Suprapubic skin (tissue), 4 donors: Measurements from ENCODE around the gene SRGAP1. TPM values are rescaled to one million over a fixed set of nuclear protein-coding genes. Genes with fewer than 3 reads are reported as not detected.

Source experiments
- DNase-seq, 2 donors: peaks; one replicate each; pipeline ENCODE4 v3.0.0-alpha.2; 2019; ENCODE audit warnings: low spot score in 2 of 2
- H3K27ac ChIP-seq: fragments of 200-600 bp; sonication (generic); one replicate; pipeline ENCODE4 v1.5.1; 2019
- H3K27me3 ChIP-seq: fragments of 200-600 bp; sonication (generic); one replicate; pipeline ENCODE4 v1.5.1; 2019
- H3K36me3 ChIP-seq: fragments of 200-600 bp; sonication (generic); one replicate; pipeline ENCODE4 v1.5.1; 2019
- H3K4me1 ChIP-seq: fragments of 200-600 bp; sonication (generic); one replicate; pipeline ENCODE4 v1.5.1; 2019
- H3K4me3 ChIP-seq: fragments of 200-600 bp; sonication (generic); one replicate; pipeline ENCODE4 v1.5.1; 2019; ENCODE audit warnings: mild to moderate bottlenecking
- H3K9me3 ChIP-seq: fragments of 200-600 bp; sonication (generic); one replicate; pipeline ENCODE4 v1.5.1; 2019
- CTCF ChIP-seq, 2 donors: fragments of 200-600 bp in 1 of 2; fragments of 450-650 bp in 1 of 2; sonication (generic) in 1 of 2; IDR thresholded peaks; one replicate each; pipeline ENCODE4 v1.5.1; 2016 to 2019; ENCODE audit warnings: antibody characterized with exemption in 2 of 2, mild to moderate bottlenecking in 1 of 2, moderate library complexity in 1 of 2
- EP300 ChIP-seq: sonication (generic); formaldehyde crosslinking; IDR thresholded peaks from one replicate; pipeline ENCODE4 v1.6.1; 2017; ENCODE audit warnings: antibody characterized with exemption
- POLR2A ChIP-seq, 2 donors: fragments of 450-650 bp; IDR thresholded peaks; one replicate each; pipeline ENCODE4 v1.6.1; 2017; ENCODE audit warnings: antibody characterized with exemption in 2 of 2, mild to moderate bottlenecking in 2 of 2, moderate library complexity in 2 of 2
- POLR2AphosphoS5 ChIP-seq, 3 donors: sonication (generic); formaldehyde crosslinking; IDR thresholded peaks; one replicate each; pipeline ENCODE4 v1.6.1; 2017; ENCODE audit warnings: antibody characterized with exemption in 3 of 3
- WGBS: methylation state at CpG from one replicate; pipeline ENCODE4 v1.1.5; 2018; 5-methylcytosine and 5-hydroxymethylcytosine counted together
- total RNA-seq, 4 donors: library from RNA; depleted of rRNA; stranded (reverse); fragments of >200 nt; gene quantifications; one replicate each; pipeline ENCODE4 v1.1.0, GENCODE V29; 2016

Gene SRGAP1
- total RNA-seq, 4 donors from 2014 or later: 8.4 to 10.9 (median 9.8) TPM

GRCh38 chr12:63880742-63881263 is 36.3 kb downstream of the SRGAP1 start:
- Histone ChIP-seq H3K36me3 (no peaks in the 10 kb centered on the region), H3K9me3 (no peaks in the 10 kb centered on the region), H3K4me3 (no peak overlapping the region), H3K27me3 (no peaks in the 10 kb centered on the region), H3K27ac (no peak overlapping the region), H3K4me1 (no peaks in the 10 kb centered on the region)
- TF ChIP-seq POLR2A (IDR thresholded peaks at IDR 0.05): no peak
- no peak for TF ChIP-seq EP300
- TF ChIP-seq CTCF (IDR thresholded peaks at IDR 0.05): no peak
- TF ChIP-seq POLR2AphosphoS5 (IDR thresholded peaks at IDR 0.05): no peak
- 89% methylated on average over 6 of the region's 6 CpGs for WGBS
- no peak for DNase-seq

- no peaks in the 10 kb centered on the region for H3K4me1 ChIP-seq
- no peaks in the 10 kb centered on the region for H3K27me3 ChIP-seq
- no peaks in the 10 kb centered on the region for H3K36me3 ChIP-seq
- no peak overlapping the region for H3K4me3 ChIP-seq
- H3K9me3 ChIP-seq: no peaks in the 10 kb centered on the region
- TF ChIP-seq CTCF (IDR thresholded peaks at IDR 0.05): no peak
- TF ChIP-seq POLR2A (IDR thresholded peaks at IDR 0.05): no peak
- no peak for TF ChIP-seq EP300
- no peak for TF ChIP-seq POLR2AphosphoS5 (IDR thresholded peaks at IDR 0.05)
- DNase-seq: no peak
- WGBS: 76% methylated on average over 2 of the region's 2 CpGs
- H3K27ac ChIP-seq: no peak overlapping the region
Measured at GRCh38 chr12:63882844-63883243, 38.3 kb downstream of the SRGAP1 start.

- TF ChIP-seq POLR2AphosphoS5 (IDR thresholded peaks at IDR 0.05): no peak
- TF ChIP-seq CTCF (IDR thresholded peaks at IDR 0.05): no peak
- TF ChIP-seq EP300: no peak
- no peak for TF ChIP-seq POLR2A (IDR thresholded peaks at IDR 0.05)
- Histone ChIP-seq H3K4me3 (no peak overlapping the region), H3K9me3 (no peaks in the 10 kb centered on the region), H3K36me3 (no peaks in the 10 kb centered on the region), H3K27me3 (no peaks in the 10 kb centered on the region), H3K4me1 (no peaks in the 10 kb centered on the region), H3K27ac (no peak overlapping the region)
- no peak for DNase-seq
- WGBS: 85% methylated on average over 2 of the region's 2 CpGs
Measured at GRCh38 chr12:63885401-63885800, 40.9 kb downstream of the SRGAP1 start.

GRCh38 chr12:63888908-63889635 is 44.6 kb downstream of the SRGAP1 start:
- no peak for TF ChIP-seq CTCF (IDR thresholded peaks at IDR 0.05)
- TF ChIP-seq POLR2AphosphoS5 (IDR thresholded peaks at IDR 0.05): no peak
- TF ChIP-seq EP300: no peak
- no peak for TF ChIP-seq POLR2A (IDR thresholded peaks at IDR 0.05)
- Histone ChIP-seq H3K27me3 (no peaks in the 10 kb centered on the region), H3K27ac (no peak overlapping the region), H3K9me3 (no peaks in the 10 kb centered on the region), H3K4me1 (no peaks in the 10 kb centered on the region), H3K36me3 (no peaks in the 10 kb centered on the region), H3K4me3 (no peak overlapping the region)
- 84% methylated on average over 8 of the region's 8 CpGs for whole genome bisulfite sequencing
- DNase-seq: no peak

- H3K27ac ChIP-seq: no peak overlapping the region
- H3K36me3 ChIP-seq: no peaks in the 10 kb centered on the region
- no peak for TF ChIP-seq EP300
- TF ChIP-seq POLR2AphosphoS5 (IDR thresholded peaks at IDR 0.05): no peak
- TF ChIP-seq POLR2A (IDR thresholded peaks at IDR 0.05): no peak
- no peak for TF ChIP-seq CTCF (IDR thresholded peaks at IDR 0.05)
- H3K9me3 ChIP-seq: no peaks in the 10 kb centered on the region
- H3K4me1 ChIP-seq: no peaks in the 10 kb centered on the region
- H3K27me3 ChIP-seq: no peaks in the 10 kb centered on the region
- H3K4me3 ChIP-seq: no peak overlapping the region
- DNase-seq: no peak
- 92% methylated on average over 12 of the region's 12 CpGs for WGBS
Measured at GRCh38 chr12:63889721-63890509, 45.4 kb downstream of the SRGAP1 start.
